NCI-H510A treated with DMSO at 0.1 percent for 48 hours (cell line): Measurements from ENCODE around the gene CCL4.
"Not testable (repeated sequence)": the region's sequence is repeated elsewhere in the genome, so short reads cannot be mapped to it uniquely, and the experiment has no call there.

ENCODE experiments used
- DNase-seq: peaks from one replicate; lab custom pipeline; 2025; lab: John Stamatoyannopoulos, UW

Gene CCL4

GRCh38 chr17:36117505-36118382, 14.1 kb downstream of the CCL4 start:
- no peak for DNase-seq

GRCh38 chr17:36118477-36119353, 15.1 kb downstream of the CCL4 start:
- DNase-seq = no peak

DNA sequence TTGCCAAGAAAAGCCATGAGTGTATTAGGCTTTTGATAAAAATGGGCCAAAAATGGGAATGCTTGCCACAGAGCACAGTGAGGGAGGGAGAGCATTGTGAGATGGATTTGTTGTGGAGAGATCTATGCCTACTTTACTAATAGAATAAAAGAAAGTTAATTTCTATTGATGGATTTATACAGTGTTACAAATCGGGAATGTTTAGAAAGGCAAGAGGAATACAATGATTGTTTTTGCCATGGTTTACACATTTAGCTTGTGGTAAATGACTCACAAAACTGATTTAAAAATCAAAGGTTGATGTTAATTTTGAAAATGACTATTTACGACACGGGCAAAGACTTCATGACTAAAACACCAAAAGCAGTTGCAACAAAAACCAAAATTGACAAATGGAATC, 16.6 kb downstream of the CCL4 start:
- no peak for DNase-seq

DNA sequence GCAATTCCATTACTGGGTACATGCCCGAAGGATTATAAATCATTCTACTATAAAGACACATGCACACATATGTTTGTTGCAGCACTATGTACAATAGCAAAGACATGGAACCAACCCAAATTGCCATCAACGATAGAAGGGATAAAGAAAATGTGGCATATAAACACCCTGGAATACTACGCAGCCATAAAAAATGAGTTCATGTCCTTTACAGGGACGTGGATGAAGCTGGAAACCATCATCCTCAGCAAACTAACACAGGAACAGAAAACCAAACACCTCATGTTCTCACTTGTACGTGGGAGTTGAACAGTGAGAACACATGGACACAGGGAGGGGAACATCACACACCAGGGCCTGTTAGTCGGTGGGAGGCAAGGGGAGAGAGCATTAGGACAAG, 17.5 kb downstream of the CCL4 start:
- not testable (repeated sequence) for DNase-seq

- DNase-seq = no peak
Observed at GRCh38 chr17:36123431-36123830, 19.8 kb downstream of the CCL4 start.

DNA sequence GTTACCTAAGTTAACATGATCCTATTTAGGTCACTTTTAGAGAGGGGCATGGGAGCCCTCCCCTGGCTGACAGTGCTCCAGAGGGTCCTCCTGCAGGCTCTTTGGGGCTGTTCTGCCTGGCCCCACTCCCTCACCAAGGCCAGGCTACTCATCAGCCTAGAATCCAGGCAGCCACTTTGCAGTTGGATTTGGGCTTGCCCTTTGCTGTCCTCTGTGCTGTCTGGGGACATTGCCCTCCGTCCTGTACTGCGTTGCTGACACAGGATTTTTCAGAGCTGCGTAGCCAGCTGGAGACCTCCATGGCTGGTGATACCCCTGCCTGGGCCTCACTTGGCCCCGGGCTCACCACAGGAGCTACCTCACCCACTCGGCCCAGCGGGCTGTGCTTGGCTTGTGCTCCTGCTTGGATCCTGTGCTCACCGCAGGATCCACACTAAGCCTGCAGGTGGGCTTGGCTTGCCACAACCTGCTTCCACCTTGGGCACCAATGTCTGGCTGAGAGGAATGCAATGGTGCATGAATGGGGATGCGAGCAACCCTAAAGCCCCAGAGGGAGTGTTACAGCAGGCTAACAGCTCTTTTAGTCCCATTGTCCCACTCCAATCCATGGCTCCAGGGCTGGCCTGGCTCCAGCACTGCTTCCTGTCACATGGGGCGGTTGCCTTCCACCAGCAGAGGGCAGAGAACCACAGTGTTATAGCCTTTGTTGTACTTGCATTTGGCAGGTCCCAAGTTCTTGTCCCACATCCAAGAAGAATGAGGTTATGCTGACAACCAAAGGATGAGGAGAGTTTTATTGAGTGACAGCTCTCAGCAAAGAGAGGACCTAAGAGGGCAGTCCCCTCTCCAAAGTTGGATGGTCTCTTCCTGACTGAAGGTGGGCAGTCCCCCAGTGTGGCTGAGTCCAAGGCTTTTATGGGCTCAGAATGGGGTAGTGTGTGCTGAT, 21.5 kb downstream of the CCL4 start:
- no peak for DNase-seq

- DNase-seq = no peak
Observed at GRCh38 chr17:36127199-36127893, 23.7 kb downstream of the CCL4 start.

DNA sequence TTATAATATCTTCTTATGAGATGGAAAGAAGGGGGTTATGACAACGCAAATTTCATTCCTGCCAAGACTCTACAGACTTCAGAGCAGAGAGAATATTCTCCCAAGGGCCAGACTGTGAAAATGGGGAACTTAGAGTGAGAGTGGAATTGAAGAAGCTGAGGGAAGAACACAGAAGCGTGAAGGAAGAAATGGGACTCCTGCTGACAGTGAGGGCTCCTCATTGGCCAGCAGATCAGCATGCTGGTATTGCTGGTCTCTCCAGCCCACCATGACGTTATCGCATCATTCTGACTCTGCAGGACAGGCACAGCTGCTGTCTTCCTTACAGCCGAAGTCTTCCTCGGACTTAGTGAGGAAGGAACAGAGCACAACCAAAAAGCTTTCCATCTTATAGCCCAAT, 24.3 kb downstream of the CCL4 start:
- DNase-seq = no peak

DNA sequence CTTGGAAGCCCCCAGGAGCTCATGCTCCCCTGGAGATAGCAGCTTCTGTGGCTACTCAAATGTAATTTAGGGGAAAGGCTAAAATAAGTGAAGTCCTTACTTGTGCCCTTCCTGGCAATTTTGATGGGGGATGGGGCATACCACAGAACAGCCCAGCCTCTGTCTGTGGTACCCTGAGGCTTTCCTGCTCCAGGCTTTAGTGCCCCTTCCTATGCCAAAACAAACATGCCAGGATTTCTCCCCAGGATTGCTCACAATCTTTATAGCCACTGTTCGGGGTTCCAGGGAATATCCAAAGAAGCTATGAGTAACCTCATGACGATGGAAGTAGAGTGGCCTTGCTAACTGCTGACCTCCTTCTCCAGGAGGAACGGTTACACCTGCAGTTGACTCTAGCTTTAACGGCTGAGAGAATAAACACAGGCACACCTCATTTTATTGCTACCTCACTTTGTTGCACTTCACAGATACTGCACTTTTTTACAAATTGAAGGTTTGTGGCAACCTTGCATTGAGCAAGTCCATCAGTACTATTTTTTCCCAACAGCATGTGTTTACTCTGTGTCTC, 24.9 kb downstream of the CCL4 start:
- no peak for DNase-seq

- no peak for DNase-seq
Observed at GRCh38 chr17:36129616-36130015, 26.0 kb downstream of the CCL4 start.

- DNase-seq = no peak
Observed at GRCh38 chr17:36130346-36130745, 26.7 kb downstream of the CCL4 start.

GRCh38 chr17:36131421-36131820, 27.8 kb downstream of the CCL4 start:
- DNase-seq = no peak

- no peak for DNase-seq
Observed at GRCh38 chr17:36131931-36132330, 28.3 kb downstream of the CCL4 start.

GRCh38 chr17:36132421-36132831, 28.8 kb downstream of the CCL4 start:
- no peak for DNase-seq

GRCh38 chr17:36133602-36134236, 30.1 kb downstream of the CCL4 start:
- DNase-seq = no peak

DNA sequence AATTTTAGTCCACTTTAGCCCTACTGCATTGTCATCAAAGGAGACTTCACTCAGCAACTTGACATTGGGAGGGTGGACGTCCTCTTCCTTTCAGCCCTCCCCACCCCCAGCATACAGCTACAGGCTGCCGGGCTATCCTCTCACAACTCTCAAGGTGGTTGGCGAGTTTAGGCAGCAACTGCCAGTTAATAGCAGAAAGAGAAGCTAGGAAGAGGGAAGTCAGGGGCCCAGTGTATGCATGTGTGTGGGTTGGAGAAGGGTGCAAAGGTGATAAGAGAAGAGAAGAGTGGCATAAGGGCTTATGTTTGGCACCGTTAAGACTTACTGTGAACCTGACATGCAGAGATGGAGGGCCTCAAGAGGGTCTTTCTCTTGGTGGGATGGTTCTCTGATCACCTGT, 31.8 kb downstream of the CCL4 start:
- no peak for DNase-seq

DNA sequence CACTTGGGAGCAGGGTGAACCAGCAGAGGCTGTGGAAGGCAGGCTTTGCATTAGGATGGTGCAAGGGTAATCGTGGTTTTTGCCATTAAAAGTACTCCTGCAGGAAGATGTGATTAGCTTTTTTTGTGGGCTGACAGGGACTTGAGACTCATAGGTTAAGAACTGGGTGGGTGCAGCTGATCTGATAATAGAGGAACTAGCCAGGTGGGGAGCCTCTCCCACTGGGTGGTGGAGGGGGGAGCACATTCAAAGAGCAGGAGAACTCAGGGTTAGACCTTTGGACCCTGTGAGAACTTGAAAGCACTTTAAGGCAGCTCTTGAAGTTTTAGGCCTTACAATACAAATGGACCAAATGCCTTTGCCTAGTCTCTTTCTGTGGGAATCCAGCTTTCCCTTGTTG, 32.4 kb downstream of the CCL4 start:
- DNase-seq = no peak

DNA sequence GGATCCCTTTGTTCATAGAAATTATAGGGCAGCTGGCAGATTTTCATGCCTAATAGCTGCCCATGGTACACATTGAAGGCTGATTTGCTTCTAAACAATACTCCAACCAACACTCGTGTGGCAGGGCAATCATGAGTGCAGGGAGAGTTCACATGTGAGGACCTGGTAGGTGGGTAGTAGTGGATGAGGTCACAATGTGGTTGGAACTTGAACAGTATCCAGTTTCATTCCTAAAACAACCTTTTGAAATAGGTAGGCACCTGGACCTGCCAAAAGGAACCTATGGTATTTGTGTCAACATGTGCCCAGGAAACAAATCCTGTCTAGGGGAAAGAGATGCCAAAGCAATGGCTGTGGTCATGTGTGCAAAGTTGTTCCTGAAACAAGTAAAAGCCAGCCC, 32.8 kb downstream of the CCL4 start:
- DNase-seq = no peak

- DNase-seq = no peak
Observed at GRCh38 chr17:36142235-36142634, 38.6 kb downstream of the CCL4 start.

DNA sequence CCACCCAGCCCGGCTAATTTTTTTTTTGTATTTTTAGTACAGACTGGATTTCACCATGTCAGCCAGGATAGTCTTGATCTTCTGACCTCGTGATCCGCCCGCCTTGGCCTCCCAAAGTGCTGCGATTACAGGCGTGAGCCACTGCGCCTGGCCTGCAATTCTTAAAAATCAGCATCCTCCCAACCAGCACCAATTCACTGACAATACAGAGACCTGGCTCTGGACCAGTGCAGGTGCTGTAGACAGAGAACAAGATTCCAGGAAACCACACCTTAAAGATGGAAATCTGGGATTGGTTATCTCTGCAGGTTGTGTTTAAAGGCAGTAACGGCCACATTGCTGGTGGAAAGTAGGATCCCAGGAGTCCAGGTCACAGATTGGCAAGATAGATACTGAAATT, 39.2 kb downstream of the CCL4 start:
- DNase-seq = no peak

- no peak for DNase-seq
Observed at GRCh38 chr17:36144014-36144413, 40.4 kb downstream of the CCL4 start.
